ENCODE measurements around the gene PLAAT2. TPM values are rescaled to one million over a fixed set of nuclear protein-coding genes. Genes with fewer than 3 reads are reported as not detected.

Gene PLAAT2
- total and polyA plus RNA-seq, 9 of the 15 experiments (the other 6 are each of a cell fraction or from before 2014, with no cell fraction given), result not detected

DNA sequence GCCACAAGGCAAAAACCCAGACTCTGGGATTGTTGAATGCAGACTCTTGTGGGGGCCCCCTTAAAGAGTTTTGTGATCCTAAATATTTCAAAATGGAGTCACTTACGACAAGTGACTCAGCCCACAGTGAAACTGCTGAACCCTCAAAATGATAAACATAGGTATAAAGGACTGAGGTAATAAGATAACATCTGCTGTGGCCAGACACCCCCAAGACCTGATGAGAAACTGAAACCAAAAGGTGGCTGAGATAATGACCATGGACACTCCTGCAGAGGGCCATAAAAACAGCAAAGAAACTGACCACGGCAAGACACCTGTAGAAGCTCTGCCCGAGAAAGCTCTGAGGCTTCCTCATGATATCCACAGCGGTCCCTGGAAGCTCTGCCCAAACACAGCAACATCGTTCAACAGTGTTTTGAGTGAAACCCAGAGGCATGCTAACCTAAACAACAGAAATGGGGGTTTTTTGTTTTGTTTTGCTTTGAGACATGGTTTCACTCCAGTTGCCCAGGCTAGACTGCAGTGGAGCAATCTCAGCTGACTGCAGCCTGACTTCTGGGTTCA is 28.2 kb downstream of the PLAAT2 start (continued):
- TF ChIP-seq, protein P1, sequence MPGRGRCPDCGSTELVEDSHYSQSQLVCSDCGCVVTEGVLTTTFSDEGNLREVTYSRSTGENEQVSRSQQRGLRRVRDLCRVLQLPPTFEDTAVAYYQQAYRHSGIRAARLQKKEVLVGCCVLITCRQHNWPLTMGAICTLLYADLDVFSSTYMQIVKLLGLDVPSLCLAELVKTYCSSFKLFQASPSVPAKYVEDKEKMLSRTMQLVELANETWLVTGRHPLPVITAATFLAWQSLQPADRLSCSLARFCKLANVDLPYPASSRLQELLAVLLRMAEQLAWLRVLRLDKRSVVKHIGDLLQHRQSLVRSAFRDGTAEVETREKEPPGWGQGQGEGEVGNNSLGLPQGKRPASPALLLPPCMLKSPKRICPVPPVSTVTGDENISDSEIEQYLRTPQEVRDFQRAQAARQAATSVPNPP (IDR thresholded peaks at IDR 0.05; ENCODE audit: borderline replicate concordance, insufficient read depth, insufficient read length), result no peak
- TF ChIP-seq PCBP2 (IDR thresholded peaks at IDR 0.05; ENCODE audit: low read depth, low read length, poor library complexity, severe bottlenecking), result no peak
- TF ChIP-seq ARID1B (IDR thresholded peaks at IDR 0.05), result peak; percentile 35; the same call in 1 of the 2 replicates
- no peak for TF ChIP-seq LEF1 (IDR thresholded peaks at IDR 0.05)
- no peak for TF ChIP-seq TAF1 (IDR thresholded peaks at IDR 0.05; ENCODE audit: control insufficient read depth, extremely low read depth, insufficient read depth, low read length, severe bottlenecking)
- no peak for TF ChIP-seq FOXP4 (CRISPR knock-in tag; IDR thresholded peaks at IDR 0.05; ENCODE audit: borderline replicate concordance)
- no peak for TF ChIP-seq ILF3 (IDR thresholded peaks at IDR 0.05; ENCODE audit: borderline replicate concordance)
- 0 out of 2 replicates have a peak, but pooled peaks have one; percentile 32 for TF ChIP-seq L3MBTL2 (IDR thresholded peaks at IDR 0.05)
- peak; percentile 78; the same call in 1 of the 2 replicates for TF ChIP-seq KLF10 (CRISPR knock-in tag; IDR thresholded peaks at IDR 0.05)
- TF ChIP-seq KLF16 (IDR thresholded peaks at IDR 0.05), result no peak
- TF ChIP-seq, protein P2, sequence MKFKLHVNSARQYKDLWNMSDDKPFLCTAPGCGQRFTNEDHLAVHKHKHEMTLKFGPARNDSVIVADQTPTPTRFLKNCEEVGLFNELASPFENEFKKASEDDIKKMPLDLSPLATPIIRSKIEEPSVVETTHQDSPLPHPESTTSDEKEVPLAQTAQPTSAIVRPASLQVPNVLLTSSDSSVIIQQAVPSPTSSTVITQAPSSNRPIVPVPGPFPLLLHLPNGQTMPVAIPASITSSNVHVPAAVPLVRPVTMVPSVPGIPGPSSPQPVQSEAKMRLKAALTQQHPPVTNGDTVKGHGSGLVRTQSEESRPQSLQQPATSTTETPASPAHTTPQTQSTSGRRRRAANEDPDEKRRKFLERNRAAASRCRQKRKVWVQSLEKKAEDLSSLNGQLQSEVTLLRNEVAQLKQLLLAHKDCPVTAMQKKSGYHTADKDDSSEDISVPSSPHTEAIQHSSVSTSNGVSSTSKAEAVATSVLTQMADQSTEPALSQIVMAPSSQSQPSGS (CRISPR knock-in tag; IDR thresholded peaks at IDR 0.05), result no peak
- no peak for TF ChIP-seq PKNOX1 (IDR thresholded peaks at IDR 0.05)
- peak; percentile 91 for TF ChIP-seq ZNF174 (CRISPR knock-in tag; IDR thresholded peaks at IDR 0.05)

All from K562 (cell line).